Measurements from ENCODE around the gene CD300LF.

DNA sequence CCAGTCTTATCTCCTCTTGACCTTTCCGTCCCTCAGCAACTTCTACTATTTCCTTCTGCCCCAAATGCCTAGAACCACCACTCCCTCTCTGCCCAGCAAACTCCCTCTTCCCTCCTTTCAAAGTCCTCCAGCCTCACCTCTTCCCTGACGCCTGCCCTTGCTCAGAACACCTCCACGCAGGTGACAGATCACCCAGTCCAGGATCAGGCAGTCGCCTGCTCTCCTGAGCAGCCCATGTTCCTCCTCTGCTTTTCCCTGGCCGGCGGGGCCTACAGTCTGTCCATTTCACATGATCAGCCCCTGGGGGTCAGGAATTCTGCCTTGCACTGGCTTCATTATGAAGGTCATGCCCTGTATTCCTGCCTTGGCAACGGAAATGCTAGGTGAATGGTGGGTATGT, 422 bp downstream of the CD300LF start:
- TF ChIP-seq POLR2AphosphoS5 (IDR thresholded peaks at IDR 0.05; ENCODE audit: low read depth) (no peak), CREB1 (CRISPR knock-in tag; IDR thresholded peaks at IDR 0.05; ENCODE audit: low read depth) (no peak), JUNB (IDR thresholded peaks at IDR 0.05; ENCODE audit: unreplicated experiment) (no peak), EZH2 (IDR thresholded peaks at IDR 0.05; ENCODE audit: low read depth, unreplicated experiment) (no peak)
- TF ChIP-seq, protein P1, sequence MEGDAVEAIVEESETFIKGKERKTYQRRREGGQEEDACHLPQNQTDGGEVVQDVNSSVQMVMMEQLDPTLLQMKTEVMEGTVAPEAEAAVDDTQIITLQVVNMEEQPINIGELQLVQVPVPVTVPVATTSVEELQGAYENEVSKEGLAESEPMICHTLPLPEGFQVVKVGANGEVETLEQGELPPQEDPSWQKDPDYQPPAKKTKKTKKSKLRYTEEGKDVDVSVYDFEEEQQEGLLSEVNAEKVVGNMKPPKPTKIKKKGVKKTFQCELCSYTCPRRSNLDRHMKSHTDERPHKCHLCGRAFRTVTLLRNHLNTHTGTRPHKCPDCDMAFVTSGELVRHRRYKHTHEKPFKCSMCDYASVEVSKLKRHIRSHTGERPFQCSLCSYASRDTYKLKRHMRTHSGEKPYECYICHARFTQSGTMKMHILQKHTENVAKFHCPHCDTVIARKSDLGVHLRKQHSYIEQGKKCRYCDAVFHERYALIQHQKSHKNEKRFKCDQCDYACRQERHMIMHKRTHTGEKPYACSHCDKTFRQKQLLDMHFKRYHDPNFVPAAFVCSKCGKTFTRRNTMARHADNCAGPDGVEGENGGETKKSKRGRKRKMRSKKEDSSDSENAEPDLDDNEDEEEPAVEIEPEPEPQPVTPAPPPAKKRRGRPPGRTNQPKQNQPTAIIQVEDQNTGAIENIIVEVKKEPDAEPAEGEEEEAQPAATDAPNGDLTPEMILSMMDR (conservative IDR thresholded peaks at IDR 0.05; ENCODE audit: low read depth in 2 of 2) = no peak
- TF ChIP-seq, protein P2, sequence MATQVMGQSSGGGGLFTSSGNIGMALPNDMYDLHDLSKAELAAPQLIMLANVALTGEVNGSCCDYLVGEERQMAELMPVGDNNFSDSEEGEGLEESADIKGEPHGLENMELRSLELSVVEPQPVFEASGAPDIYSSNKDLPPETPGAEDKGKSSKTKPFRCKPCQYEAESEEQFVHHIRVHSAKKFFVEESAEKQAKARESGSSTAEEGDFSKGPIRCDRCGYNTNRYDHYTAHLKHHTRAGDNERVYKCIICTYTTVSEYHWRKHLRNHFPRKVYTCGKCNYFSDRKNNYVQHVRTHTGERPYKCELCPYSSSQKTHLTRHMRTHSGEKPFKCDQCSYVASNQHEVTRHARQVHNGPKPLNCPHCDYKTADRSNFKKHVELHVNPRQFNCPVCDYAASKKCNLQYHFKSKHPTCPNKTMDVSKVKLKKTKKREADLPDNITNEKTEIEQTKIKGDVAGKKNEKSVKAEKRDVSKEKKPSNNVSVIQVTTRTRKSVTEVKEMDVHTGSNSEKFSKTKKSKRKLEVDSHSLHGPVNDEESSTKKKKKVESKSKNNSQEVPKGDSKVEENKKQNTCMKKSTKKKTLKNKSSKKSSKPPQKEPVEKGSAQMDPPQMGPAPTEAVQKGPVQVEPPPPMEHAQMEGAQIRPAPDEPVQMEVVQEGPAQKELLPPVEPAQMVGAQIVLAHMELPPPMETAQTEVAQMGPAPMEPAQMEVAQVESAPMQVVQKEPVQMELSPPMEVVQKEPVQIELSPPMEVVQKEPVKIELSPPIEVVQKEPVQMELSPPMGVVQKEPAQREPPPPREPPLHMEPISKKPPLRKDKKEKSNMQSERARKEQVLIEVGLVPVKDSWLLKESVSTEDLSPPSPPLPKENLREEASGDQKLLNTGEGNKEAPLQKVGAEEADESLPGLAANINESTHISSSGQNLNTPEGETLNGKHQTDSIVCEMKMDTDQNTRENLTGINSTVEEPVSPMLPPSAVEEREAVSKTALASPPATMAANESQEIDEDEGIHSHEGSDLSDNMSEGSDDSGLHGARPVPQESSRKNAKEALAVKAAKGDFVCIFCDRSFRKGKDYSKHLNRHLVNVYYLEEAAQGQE (IDR thresholded peaks at IDR 0.05; ENCODE audit: unreplicated experiment) = no peak

All from GM23338 (cell line).